SK-N-SH (cell line): ENCODE results near the gene PARD3B.

ENCODE experiments used
- RAD21 ChIP-seq: IDR thresholded peaks from 2 replicates; pipeline ENCODE4 v1.6.1; 2012; ENCODE audit warnings: mild to moderate bottlenecking, low read length
- TCF12 ChIP-seq: IDR thresholded peaks from 2 replicates; pipeline ENCODE4 v1.4.0; 2012
- TF ChIP-seq, protein P1 (sequence below): fragments of 200-600 bp; sonication (generic); IDR thresholded peaks from 2 replicates; pipeline ENCODE4 v1.6.1; 2017; ENCODE audit warnings: antibody characterized with exemption, mild to moderate bottlenecking, moderate library complexity

DNA sequence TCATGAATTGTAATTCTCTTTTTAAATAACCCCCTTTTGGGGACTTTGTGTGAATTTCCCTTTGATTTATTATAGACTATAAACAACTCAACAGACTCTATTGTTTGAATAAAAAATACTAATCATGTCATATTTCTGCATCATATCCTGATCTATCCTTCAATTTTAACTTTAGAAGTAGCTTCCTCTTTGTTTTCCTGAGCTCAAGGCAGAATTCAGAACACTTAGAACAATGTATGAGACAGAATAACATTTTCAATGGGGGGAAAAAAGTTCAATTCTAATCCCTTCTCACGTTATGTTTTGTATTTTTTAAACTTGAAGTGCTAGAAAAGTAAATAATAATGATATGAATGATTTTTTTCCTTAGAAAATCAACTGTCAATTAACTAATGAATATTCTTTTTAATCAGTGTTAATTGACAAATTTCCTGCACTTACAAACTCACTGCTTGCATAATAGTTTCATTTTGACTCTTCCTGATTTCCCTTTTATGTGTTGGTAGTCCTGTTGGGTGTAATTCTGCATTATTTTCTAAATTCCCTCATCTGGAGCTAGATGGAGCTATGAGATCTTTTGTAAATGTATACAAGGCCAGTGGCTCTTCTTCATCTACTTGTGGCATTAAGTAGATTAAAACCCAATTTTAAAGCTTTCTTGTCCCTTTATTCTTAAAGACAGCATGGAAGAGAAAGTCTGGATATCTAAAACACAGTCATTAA is 326.1 kb downstream of the PARD3B start:
- TF ChIP-seq, protein P1, sequence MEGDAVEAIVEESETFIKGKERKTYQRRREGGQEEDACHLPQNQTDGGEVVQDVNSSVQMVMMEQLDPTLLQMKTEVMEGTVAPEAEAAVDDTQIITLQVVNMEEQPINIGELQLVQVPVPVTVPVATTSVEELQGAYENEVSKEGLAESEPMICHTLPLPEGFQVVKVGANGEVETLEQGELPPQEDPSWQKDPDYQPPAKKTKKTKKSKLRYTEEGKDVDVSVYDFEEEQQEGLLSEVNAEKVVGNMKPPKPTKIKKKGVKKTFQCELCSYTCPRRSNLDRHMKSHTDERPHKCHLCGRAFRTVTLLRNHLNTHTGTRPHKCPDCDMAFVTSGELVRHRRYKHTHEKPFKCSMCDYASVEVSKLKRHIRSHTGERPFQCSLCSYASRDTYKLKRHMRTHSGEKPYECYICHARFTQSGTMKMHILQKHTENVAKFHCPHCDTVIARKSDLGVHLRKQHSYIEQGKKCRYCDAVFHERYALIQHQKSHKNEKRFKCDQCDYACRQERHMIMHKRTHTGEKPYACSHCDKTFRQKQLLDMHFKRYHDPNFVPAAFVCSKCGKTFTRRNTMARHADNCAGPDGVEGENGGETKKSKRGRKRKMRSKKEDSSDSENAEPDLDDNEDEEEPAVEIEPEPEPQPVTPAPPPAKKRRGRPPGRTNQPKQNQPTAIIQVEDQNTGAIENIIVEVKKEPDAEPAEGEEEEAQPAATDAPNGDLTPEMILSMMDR = peak; percentile 63
- TF ChIP-seq TCF12 = no peak
- peak; percentile 90 for TF ChIP-seq RAD21
